Kasumi-1 (cell line): ENCODE measurements around the gene RAB4A.

Experiments
- DNase-seq, 2 experiments: peaks; one replicate each; lab custom pipeline; 2025; lab: John Stamatoyannopoulos, UW

Gene RAB4A

GRCh38 chr1:229339086-229339485 lies 68.2 kb downstream of the RAB4A start:
- DNase-seq = no peak

GRCh38 chr1:229339520-229339919 lies 68.6 kb downstream of the RAB4A start:
- DNase-seq = no peak

- no peak for DNase-seq
These were observed 69.6 kb downstream of the RAB4A start for GRCh38 chr1:229340496-229340895.

- peak; percentile 64 to 82 for DNase-seq
These were observed 71.1 kb downstream of the RAB4A start for GRCh38 chr1:229341774-229342655.

- peak; percentile 68 to 82 for DNase-seq
These were observed 72.0 kb downstream of the RAB4A start, which contains the start of gene CCSAP for GRCh38 chr1:229342656-229343569. TSS of gene CCSAP (minus strand) at chr1:229343047. CDS start at chr1:229342465, 582 bp downstream.

GRCh38 chr1:229344139-229344538 lies 73.2 kb downstream of the RAB4A start:
- DNase-seq = no peak

- no peak for DNase-seq
These were observed 74.2 kb downstream of the RAB4A start for GRCh38 chr1:229344937-229345684.

GRCh38 chr1:229347528-229347927 lies 76.6 kb downstream of the RAB4A start:
- DNase-seq = peak; percentile 25 to 35

GRCh38 chr1:229349463-229350385 lies 78.8 kb downstream of the RAB4A start:
- DNase-seq = no peak

- DNase-seq = no peak
These were observed 82.1 kb downstream of the RAB4A start for GRCh38 chr1:229352975-229353374.

GRCh38 chr1:229354226-229354625 lies 83.3 kb downstream of the RAB4A start:
- DNase-seq = no peak
